Smooth muscle cell (in vitro differentiated cells): ENCODE measurements around the gene TRPV4. TPM values are rescaled to one million over a fixed set of nuclear protein-coding genes. Genes with fewer than 3 reads are reported as not detected.

Source experiments
- DNase-seq: peaks from one replicate; lab custom pipeline; 2025; ENCODE audit not compliant: unreplicated experiment; lab: John Stamatoyannopoulos, UW
- H2AFZ ChIP-seq: fragments of 200-600 bp; sonication (generic); 2 replicates; pipeline ENCODE4 v1.6.0; 2016; ENCODE audit warnings: antibody characterized with exemption, low read depth, mild to moderate bottlenecking
- H3F3A ChIP-seq: fragments of 200-600 bp; sonication (generic); 2 replicates; pipeline ENCODE4 v1.6.0; 2017; ENCODE audit warnings: antibody characterized with exemption, low read depth
- H3K27ac ChIP-seq: fragments of 200-600 bp; sonication (generic); 2 replicates; pipeline ENCODE4 v1.5.1; 2016; ENCODE audit warnings: low read depth, mild to moderate bottlenecking
- H3K27me3 ChIP-seq: fragments of 200-600 bp; sonication (generic); 2 replicates; pipeline ENCODE4 v1.6.1; 2016; ENCODE audit warnings: low read depth, mild to moderate bottlenecking
- H3K36me3 ChIP-seq: fragments of 200-600 bp; sonication (generic); 2 replicates; pipeline ENCODE4 v1.5.1; 2016; ENCODE audit warnings: low read depth
- H3K4me1 ChIP-seq: fragments of 200-600 bp; sonication (generic); 2 replicates; pipeline ENCODE4 v1.5.1; 2016; ENCODE audit warnings: low read depth
- H3K4me2 ChIP-seq: fragments of 200-600 bp; sonication (generic); 2 replicates; pipeline ENCODE4 v1.6.0; 2016; ENCODE audit warnings: mild to moderate bottlenecking
- H3K4me3 ChIP-seq: fragments of 200-600 bp; sonication (generic); 2 replicates; pipeline ENCODE4 v1.5.1; 2016; ENCODE audit warnings: mild to moderate bottlenecking
- H3K79me2 ChIP-seq: fragments of 200-600 bp; sonication (generic); 2 replicates; pipeline ENCODE4 v1.6.0; 2016; ENCODE audit warnings: low read depth, mild to moderate bottlenecking
- H3K9ac ChIP-seq: fragments of 200-600 bp; sonication (generic); 2 replicates; pipeline ENCODE4 v1.6.0; 2016; ENCODE audit warnings: low read depth
- H3K9me3 ChIP-seq: fragments of 200-600 bp; sonication (generic); replicated peaks from 2 replicates; pipeline ENCODE4 v1.5.1; 2016; ENCODE audit warnings: low read depth
- H4K20me1 ChIP-seq: fragments of 200-600 bp; sonication (generic); 2 replicates; pipeline ENCODE4 v1.6.0; 2016; ENCODE audit warnings: low read depth
- WGBS: methylation state at CpG from one replicate; pipeline ENCODE4 v1.1.7; 2016; ENCODE audit warnings: low lambda C conversion rate; 5-methylcytosine and 5-hydroxymethylcytosine counted together
- polyA plus RNA-seq: library from polyadenylated mRNA; unstranded; fragments of >200 nt; fragmentation: Nextera tagmentation; extraction: Ambion mirVana; gene quantifications from 2 replicates; pipeline ENCODE4 v1.2.1, GENCODE V29; 2016
- total RNA-seq: library from RNA; depleted of rRNA; stranded (reverse); fragments of >200 nt; gene quantifications from 2 replicates; pipeline ENCODE4 v1.2.3, GENCODE V29; 2014
- TF ChIP-seq, protein P1 (sequence below): fragments of 200-600 bp; sonication (generic); IDR thresholded peaks from 2 replicates; pipeline ENCODE4 v1.5.1; 2017; ENCODE audit warnings: borderline replicate concordance, mild to moderate bottlenecking, antibody characterized with exemption; ENCODE audit not compliant: insufficient read depth, poor library complexity, severe bottlenecking

TRPV4 gene
- total and polyA plus RNA-seq, 2 experiments from 2014 or later = 1.5 to 1.9 TPM

DNA sequence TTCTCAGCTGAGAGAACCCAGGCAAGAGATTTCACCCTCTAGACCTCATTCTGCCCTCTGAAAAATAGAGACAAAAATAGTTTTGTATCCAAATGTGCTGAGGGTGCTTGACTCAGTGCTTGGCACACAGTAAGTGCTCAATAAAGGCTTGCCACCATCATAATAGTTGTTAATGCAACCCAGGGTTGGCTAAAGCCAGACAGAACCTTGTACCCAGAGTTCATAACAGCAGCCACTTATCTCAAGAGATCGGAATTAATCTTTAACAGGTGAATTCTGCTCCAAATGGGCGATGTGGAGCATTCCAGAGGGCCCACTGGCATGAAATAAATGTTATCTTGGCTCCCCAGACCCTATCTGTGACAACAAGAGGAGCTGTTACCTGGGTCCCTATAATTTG, 2.9 kb downstream of the TRPV4 start:
- TF ChIP-seq, protein P1, sequence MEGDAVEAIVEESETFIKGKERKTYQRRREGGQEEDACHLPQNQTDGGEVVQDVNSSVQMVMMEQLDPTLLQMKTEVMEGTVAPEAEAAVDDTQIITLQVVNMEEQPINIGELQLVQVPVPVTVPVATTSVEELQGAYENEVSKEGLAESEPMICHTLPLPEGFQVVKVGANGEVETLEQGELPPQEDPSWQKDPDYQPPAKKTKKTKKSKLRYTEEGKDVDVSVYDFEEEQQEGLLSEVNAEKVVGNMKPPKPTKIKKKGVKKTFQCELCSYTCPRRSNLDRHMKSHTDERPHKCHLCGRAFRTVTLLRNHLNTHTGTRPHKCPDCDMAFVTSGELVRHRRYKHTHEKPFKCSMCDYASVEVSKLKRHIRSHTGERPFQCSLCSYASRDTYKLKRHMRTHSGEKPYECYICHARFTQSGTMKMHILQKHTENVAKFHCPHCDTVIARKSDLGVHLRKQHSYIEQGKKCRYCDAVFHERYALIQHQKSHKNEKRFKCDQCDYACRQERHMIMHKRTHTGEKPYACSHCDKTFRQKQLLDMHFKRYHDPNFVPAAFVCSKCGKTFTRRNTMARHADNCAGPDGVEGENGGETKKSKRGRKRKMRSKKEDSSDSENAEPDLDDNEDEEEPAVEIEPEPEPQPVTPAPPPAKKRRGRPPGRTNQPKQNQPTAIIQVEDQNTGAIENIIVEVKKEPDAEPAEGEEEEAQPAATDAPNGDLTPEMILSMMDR = no peak
- DNase-seq = no peak
- 89% methylated on average over 2 of the region's 2 CpGs for WGBS
- no peak overlapping the region for H3K4me3 ChIP-seq
- no peaks in the 10 kb centered on the region for H3K36me3 ChIP-seq
- H3K79me2 ChIP-seq = no peaks in the 10 kb centered on the region
- no peaks in the 10 kb centered on the region for H3K27me3 ChIP-seq
- H3K4me2 ChIP-seq = no peak overlapping the region
- no peak overlapping the region for H3K9ac ChIP-seq
- no peak overlapping the region for H2AFZ ChIP-seq
- no peak overlapping the region for H3K27ac ChIP-seq
- H3K4me1 ChIP-seq = no peaks in the 10 kb centered on the region
- no peaks in the 10 kb centered on the region for H4K20me1 ChIP-seq
- H3K9me3 ChIP-seq = no peaks in the 10 kb centered on the region
- no peaks in the 10 kb centered on the region for H3F3A ChIP-seq

DNA sequence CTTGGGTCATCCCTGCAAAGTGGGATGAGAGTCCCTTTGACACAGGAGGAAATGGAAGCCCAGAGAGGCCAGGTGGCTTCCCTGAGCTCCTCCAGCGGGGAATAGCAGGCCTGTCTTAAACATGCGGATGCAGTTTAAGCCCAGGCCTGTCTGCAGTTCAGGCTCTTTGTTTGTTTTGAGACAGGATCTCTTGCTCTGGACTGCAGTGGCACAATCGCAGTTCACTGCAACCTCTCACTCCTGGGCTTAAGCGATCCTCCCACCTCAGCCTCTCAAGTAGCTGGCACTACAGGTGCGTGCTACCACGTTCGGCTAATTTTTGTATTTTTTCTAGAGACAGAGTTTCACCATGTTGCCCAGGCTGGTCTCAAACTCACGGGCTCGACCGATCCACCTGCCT, 3.5 kb downstream of the TRPV4 start:
- no peaks in the 10 kb centered on the region for H3K9me3 ChIP-seq
- H3F3A ChIP-seq = no peaks in the 10 kb centered on the region
- no peak overlapping the region for H2AFZ ChIP-seq
- H3K4me1 ChIP-seq = no peaks in the 10 kb centered on the region
- no peak overlapping the region for H3K4me2 ChIP-seq
- no peak overlapping the region for H3K9ac ChIP-seq
- WGBS = 89% methylated on average over 10 of the region's 10 CpGs
- no peak overlapping the region for H3K4me3 ChIP-seq
- H3K79me2 ChIP-seq = no peaks in the 10 kb centered on the region
- no peaks in the 10 kb centered on the region for H4K20me1 ChIP-seq
- TF ChIP-seq, protein P1 = no peak
- no peak overlapping the region for H3K27ac ChIP-seq
- DNase-seq = no peak
- no peaks in the 10 kb centered on the region for H3K27me3 ChIP-seq
- H3K36me3 ChIP-seq = no peaks in the 10 kb centered on the region

DNA sequence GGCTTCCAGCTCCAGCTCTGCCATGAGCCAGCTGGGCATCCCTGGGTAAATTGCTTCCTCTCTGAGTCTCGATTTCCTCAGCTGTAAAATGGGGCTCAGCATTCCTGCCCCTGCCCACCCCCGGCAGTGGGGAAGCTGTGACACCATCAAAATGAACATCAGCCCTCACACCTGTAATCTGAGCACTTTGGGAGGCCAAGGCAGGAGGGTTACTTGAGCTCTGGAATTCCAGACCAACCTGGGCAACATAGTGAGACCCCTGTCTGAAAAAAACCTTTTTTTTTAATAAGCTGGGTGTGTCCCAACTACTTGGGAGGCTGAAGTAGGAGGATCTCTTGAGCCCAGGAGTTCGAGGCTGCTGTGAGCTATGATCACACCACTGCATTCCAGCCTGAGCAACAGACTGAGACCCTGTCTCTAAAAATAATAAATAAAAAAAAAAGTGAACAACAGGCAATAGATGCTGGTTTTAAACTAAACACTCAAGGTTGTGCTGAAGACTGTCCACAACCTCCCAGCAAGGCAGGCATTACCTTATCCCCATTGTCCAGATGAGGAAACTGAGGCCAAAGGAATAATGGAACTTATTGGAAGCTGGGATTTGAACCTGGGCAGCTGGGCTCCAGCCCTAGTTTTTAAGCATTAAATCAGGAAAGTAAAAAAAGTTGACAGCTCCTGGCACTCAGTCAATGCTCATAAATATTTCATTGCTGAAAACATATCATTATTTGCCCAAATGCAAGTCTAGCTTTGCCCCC, 4.3 kb downstream of the TRPV4 start:
- Histone ChIP-seq H3K27me3 (no peaks in the 10 kb centered on the region), H3K9me3 (no peaks in the 10 kb centered on the region), H2AFZ (no peak overlapping the region), H3K4me1 (no peaks in the 10 kb centered on the region), H3K4me2 (no peak overlapping the region), H3F3A (no peaks in the 10 kb centered on the region), H3K36me3 (no peaks in the 10 kb centered on the region), H3K79me2 (no peaks in the 10 kb centered on the region), H3K9ac (no peak overlapping the region), H3K4me3 (no peak overlapping the region), H3K27ac (no peak overlapping the region), H4K20me1 (no peaks in the 10 kb centered on the region)
- TF ChIP-seq, protein P1 = no peak
- no peak for DNase-seq
- WGBS = 91% methylated on average over 3 of the region's 3 CpGs
